GM18519 (cell line): ENCODE measurements around the gene DSEL.
A peak's percentile ranks its signal among the peaks of the same experiment; 100 is the strongest.

Experiments used
- ATAC-seq: cut with Tn5 transposase; IDR thresholded peaks from one replicate; pipeline ENCODE4 v1.9.1; 2021; ENCODE audit warnings: mild to moderate bottlenecking, moderate library complexity; ENCODE audit not compliant: unreplicated experiment, low FRiP score

The DSEL gene

DNA sequence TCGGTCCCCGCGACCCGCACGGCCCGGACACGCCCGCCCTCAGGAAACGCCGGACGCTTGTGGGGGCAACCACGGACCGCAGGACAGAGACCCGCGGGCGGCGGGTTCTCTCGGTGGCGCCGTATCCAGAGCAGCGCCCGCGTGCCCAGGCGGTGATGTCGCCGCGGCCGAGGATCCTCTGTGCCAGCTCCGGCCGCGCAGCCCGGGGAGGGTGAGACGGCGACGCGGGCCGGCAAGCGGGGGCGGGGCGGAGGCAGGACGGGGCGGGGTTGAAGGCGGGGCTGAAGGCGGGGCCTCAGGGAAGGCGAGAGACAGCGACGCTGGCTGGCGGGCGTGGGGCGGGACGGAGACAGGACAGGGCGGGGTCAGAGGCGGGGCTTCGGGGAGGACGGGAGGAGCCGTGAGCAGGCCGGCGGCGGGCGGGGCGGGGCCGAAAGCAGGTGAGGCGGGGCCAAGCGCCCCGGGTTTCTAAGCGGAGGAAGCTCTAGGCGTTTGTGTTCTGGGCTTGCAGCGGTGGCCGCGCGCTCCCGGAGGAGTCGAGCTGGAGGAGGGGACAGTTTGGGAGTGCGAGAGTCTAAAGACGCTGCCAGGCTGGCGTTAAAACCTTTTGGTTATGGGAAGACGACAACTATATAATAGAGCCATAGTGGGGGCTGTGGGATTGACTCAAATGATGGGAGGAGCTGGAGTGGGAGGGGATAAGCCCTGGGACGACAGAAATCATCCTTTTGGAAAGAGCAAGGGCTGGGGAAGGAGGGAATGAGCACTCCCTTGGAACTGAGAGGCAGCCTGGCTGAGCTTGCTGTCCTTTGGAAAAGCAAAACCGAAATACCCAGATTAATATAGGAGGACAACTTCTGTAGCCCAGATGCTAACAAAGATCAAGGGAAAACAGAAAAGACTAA is at the start of gene DSEL:
Gene DSEL, minus strand, starts transcription at position 182 of the 905 bp plus-strand sequence. CDS start 2,112 bp downstream, outside the sequence.
- peak; percentile 90 for ATAC-seq

- no peak for ATAC-seq
Observed at GRCh38 chr18:67553437-67553836, 36.9 kb upstream of the DSEL start.

DNA sequence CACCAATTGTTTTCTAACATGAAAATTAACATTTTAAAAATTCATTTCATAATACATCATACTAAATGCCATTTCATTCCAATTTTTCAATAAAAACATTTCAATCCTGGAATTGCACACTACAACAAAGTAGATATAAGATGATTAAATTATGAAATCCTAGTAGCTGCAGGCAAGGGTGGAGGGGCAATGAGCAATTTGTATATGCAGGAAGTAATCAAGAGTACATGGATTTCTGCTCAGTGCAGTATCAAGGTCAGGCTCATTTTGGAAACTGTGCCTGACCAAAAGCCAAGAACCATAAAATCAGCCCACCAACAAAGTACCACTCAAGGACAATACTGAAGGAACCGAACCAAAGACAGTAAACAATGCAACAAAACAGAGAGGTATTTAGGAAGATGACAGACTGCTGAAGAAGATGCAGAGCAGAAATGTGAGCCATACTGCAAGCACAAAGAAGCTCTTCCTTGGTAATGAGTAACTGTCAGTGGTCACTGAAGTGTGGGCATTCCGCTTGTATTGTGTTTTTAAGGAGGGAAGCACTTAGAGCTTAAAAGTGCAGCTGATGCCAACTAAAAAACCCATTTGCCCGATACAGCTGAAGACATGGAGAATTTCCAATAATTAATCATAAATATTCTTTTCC is 34.5 kb upstream of the DSEL start:
- no peak for ATAC-seq

DNA sequence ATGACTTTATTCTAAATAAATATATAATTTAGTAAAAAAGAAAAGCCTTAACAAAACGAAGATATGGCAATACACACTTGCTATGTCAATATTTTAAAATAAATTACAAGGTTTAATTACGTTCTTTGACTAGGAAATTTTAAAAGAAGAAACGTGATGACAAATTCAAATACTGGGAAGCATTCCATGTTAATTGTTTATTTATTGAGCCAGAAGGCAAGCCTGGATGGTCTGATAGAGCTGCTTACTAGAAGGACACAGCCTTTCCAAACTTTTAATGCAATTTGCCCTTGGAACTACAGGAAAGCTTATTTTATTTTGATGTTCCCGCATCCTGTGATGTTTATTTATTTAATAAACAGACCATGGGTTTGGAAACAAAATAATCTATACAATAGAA is 33.4 kb upstream of the DSEL start:
- no peak for ATAC-seq

GRCh38 chr18:67545681-67546080 is 29.2 kb upstream of the DSEL start:
- ATAC-seq: no peak

DNA sequence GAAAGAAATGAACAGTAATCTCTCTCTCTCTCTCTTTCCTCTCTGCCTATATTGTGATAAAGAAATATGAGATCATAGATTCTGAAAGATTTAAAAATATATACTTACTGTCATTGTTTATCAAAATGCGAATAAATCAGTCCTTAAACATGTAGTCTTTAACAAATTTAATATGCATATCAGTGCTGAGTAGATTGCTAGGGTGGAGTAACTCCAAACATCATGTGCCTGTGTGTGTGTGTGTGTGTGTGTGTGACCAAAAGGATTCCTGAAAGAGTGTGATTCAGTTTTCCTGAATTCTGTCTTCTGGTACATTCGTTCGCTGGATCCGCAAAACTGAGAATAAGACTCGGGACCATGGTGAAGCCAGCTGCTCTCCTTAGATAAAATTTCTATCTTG is 24.0 kb upstream of the DSEL start:
- no peak for ATAC-seq

DNA sequence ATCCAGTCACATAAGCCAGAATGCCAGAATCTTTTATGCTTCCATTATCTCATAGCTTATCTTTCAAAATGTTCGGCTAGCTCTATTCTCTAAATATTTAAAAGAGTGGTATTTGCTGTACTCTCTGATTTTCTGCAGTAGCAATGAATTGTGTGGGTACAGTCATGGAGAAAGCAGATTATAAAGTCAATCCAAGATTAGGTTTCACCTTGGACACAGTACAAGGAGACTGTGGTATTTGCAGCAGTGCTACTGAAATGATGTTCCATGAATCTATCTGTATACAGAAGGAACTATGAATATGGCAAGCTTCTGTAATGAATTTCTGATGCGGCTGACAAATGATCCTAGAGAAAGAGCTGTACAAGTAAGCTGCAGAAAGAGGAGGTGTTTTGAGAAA is 15.4 kb upstream of the DSEL start:
- ATAC-seq: no peak

DNA sequence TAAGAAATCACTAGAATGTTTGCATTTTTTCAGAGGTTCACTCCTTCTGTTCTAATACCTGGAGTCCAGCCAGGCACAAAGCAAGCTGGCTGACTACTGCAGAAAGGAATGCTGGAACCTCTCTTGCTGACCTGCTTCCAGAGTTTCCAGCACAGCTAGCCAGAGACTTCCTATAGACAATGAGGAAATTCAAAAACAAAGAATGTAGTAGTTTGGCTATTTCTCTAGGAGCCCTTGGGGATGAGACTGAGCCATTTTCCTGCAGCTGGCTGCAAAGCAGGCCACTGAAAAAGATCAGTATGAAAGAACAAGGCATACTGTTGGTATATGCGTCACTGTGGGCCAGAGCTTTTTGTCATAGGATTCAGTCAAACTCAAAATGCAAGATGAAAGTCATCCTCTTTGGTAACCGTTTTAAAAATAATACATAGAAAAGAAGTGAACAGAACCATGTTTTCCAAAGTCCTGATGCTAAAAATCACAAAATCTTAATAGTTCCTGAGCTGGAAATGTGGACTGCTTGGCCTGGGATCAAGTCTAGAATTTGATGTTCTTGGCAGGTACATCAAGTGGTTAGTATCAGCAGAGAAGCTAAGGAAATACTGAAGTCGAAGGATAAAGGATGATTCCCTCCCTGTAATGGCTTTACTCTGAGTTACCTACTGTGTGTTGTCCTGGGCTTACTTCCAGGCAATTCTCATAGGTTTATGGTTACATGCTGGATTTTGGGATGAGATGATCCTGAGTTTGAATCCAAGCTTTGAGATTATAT is 9.0 kb upstream of the DSEL start:
- ATAC-seq: no peak

- ATAC-seq: no peak
Observed at GRCh38 chr18:67520351-67520921, 3.9 kb upstream of the DSEL start.

- no peak for ATAC-seq
Observed at GRCh38 chr18:67519592-67519991, 3.1 kb upstream of the DSEL start.

DNA sequence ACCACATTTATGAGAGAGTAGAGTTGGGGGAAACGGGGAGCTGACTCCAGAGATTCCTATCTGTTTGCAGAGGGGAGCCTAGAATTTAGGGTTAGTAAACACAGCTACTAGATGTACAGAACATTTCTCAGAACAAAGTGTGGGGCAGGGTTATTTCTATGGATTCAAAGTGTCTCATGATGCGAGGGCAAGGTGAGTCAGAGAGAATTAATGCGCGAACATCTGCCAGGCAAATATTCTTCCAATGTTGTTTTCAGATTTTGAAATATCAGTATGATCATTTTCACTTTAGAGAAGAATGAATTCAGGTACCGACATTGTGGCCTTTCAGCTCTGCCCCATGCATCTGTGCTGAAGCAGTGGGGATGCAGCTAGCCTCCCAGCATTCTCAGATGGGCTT is 2.0 kb upstream of the DSEL start:
- ATAC-seq: no peak

DNA sequence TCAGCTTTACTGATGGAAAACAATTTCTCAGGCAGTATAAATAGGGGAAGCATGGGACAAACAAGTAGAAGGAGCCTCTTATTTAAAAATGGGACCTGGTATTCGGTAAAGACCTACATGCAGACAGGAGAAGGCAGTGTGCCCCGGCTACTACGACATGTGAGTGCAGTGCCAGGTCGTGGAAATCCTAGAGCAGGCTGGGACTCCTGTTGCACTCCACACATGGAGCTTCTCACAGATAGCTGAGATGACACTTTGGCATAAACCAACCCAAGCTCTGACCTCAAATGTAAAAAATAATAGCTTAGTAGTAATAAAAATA is 885 bp upstream of the DSEL start:
- ATAC-seq: no peak

DNA sequence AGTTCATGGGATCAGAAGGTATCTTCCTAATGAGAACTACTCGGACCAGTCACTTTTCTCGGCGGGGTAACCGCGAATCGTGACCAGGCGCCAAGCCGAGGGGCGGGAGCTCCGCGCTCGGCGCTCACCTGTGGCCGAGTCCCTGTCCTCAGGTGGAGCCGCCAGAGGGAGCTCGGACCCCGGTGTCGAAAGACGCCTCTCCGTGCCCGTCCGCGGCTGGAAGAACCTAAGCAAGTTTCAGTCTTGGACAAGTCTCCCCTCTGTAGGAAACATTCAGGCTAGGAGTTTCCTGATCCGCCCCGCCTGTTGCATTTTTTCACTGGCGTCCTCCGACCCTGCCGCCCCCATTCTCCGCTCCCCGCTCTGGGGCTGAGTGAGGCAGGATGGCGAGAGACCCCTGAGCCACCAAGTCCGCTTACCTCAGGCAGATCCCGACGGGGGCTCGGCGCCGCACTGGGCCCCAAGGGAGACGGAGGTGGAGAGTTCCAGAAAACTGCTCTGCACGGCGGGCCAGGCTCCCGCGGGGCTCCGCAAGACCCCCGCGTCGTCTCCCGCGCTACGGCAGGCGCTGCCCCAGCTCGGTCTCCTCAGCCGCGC is 480 bp downstream of the DSEL start:
- peak; percentile 22 for ATAC-seq

GRCh38 chr18:67514901-67515540 is 1.5 kb downstream of the DSEL start:
- no peak for ATAC-seq

- ATAC-seq: no peak
Observed at GRCh38 chr18:67514465-67514864, 2.1 kb downstream of the DSEL start.

DNA sequence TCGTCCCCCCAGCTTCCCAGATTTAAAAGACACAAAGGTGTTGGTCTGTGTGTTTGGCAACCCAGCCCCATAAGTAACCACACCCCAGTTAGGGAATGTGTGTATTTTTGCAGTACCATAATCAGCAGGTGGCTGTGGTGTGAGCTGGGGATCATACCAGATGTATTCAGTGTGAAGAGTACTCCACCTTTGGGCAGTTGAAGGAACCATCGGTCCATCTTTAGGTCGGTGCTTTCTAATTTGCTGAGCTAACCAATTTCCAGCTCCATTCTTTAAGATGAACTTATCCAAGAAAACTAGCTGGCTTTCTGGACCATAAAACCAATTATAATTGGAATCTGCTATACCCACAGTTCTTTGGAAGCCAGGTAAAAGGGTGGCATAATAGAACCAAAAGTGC is 3.2 kb downstream of the DSEL start:
- ATAC-seq: no peak

DNA sequence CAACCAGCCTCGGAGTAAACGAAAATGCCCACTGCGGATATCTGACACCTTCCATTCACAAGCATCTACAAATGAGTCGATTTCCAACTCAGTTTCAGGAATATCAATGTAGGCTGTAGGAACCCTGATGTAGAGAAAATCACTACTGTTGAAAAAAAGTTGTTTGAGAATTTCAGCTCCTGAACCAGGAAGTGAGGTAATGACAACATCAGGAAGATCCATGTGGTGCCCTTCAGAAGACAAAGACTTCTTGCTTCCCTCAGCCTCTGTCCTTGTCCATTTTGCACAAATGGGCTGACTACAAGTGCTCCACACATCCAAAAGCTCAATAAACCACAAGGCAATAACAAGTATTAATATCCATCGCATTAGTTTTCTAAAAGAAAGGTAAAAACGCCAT is 4.7 kb downstream of the DSEL start:
- ATAC-seq: no peak

DNA sequence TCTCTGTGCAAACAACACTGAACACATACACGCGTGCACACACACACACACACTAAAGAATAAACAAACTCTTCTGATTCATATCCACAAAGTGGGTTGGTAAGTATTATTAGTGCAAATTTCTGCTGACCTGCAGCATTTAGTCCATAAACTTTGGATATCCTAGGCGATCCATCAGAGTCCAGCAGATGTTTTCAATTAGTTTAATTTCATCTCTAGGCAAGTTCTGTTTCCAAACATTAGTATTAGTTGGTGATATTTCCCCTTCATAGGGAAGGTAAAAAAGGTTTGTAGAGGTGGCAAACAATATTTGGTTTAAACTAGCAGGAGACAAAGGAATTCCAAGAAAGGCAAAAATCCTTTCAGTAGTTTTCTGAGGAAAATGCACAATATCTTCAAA is 5.7 kb downstream of the DSEL start:
- no peak for ATAC-seq

- no peak for ATAC-seq
Observed at GRCh38 chr18:67509741-67510391, 6.7 kb downstream of the DSEL start.

GRCh38 chr18:67508146-67508545 is 8.4 kb downstream of the DSEL start:
- ATAC-seq: no peak
